Stimulated activated CD4-positive, alpha-beta T cell treated with anti-CD3 and anti-CD28 coated beads, Interleukin-15, amount 100 ng/mL, for 1 hour (primary cell): Measurements from ENCODE around the gene P2RX3.
"Not testable (repeated sequence)": the region's sequence is repeated elsewhere in the genome, so short reads cannot be mapped to it uniquely, and the experiment has no call there.

Experiments
- DNase-seq, 2 donors: peaks; one replicate each; pipeline ENCODE4 v3.0.0-alpha.2; 2020; ENCODE audit warnings: low read depth in 1 of 2, low spot score in 1 of 2

The P2RX3 gene

DNA sequence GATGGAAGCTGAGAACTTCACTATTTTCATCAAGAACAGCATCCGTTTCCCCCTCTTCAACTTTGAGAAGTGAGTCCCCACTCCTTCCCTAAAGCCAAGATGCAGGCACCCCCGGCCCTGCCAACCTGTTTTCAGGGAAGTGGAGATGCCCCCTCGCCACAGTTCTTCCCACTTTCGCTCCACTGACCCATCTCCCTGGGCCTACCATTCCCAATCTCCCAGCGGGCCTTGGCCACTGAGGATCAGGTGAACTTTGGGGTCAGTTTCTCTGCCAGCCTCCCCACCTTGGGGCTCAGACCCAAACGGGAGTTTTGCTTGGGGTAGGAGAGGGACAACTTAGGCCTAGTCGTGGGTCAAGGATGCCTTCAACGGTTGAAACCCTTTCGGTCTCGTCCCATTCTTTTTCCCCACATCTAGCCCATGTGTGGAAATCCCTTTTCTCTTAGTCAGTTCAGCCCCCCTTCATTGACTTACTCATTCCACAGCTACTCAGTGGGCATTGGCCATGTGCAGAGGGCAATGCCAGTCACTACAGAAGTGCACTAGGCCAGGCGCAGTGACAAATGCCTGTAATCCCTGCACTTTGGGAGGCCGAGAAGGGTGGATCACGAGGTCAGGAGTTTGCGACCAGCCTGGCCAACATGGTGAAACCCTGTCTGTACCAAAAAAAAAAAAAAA lies 10.6 kb downstream of the P2RX3 start:
- no peak for DNase-seq

DNA sequence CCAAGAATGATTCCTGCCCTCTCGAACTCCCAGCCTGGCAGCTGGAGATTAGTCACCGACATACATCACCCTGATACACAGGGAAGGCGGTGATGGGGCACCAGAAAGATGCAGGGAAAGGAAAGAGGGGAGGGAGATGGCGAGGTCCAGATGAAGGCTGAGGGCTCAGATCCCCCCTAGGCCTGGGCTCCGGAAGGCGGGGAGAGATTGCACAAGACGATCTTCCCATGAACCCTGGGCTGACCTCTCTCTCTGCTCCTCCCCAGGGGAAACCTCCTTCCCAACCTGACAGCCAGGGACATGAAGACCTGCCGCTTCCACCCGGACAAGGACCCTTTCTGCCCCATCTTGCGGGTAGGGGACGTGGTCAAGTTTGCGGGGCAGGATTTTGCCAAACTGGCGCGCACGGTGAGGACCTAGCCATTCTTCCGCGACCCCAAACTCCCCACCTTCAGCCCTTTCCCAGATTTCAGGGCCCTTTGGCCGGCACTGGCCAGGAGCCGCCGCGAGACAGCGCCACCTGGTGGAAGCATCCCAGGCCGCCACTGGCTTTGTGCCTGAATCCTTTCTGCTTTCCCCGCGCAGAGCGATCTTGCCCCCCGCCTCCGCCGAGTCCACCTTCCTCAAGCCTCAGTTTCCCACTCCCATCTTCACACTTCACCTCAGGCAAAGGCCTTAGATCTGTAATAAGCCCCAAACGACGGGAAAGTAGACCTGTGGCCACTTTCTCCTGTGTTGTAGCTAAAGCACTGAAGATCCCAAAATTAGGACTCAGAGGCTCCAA lies 11.5 kb downstream of the P2RX3 start:
- peak; percentile 32 to 45 for DNase-seq

DNA sequence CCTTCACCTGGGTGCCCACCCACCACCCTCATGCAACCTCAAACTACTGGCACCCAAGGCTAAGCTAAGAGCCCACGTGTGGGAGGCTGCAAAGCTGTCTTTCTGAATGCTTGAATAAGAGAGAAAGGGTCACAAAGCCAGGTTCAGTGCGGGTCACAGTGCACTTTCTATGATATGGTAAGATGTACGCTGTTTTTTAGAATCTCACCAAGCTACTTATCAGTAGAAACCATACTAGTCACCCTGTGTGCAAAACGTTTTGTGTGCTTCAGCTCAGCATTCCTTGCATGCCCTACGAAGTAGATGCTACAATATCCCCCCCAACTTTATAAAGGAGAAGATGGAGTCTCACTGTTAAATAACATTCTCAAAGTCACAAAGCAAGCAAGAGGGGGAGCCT lies 14.9 kb downstream of the P2RX3 start:
- DNase-seq: no peak

- DNase-seq: no peak
Measured at GRCh38 chr11:57353446-57353845, 15.3 kb downstream of the P2RX3 start.

- no peak for DNase-seq
Measured at GRCh38 chr11:57353852-57354251, 15.7 kb downstream of the P2RX3 start.

DNA sequence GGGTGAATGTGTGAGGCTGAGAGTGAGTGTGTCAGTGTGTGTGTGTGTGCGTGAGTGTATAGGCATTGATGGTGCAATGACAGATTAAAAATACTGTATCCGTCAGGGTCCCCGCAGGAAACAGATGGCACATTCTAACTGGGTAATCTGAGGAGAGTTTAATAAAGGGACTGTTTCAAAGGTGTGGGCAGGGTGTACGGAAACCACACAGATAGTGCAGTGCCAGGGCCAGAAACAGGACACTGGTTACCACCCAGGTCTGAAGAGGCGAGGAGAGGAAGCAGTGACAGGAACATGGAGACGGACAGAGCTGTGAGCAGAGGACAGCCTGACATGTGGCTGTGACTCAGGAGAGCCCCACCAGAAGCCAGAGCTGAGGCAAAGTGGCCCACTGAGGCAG lies 16.5 kb downstream of the P2RX3 start:
- no peak for DNase-seq

DNA sequence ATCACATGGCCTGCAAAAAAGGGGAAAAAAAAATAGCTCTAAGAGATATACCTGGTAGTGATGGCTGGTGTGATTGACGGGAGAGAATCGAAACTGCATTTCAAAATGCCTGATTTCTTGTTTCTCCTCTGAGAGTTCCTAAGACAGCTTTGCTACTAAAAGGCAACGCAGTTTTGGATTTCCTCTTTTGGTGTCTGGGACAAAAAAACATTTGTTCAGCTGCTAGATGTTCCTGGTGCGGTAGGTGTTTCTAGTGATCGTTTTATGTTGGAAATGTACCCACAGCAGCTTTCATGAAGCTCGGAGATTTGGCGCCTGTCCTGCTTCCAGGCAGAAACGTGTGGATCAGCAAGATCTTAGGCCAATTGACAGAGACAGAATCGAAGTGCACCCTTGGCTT lies 18.1 kb downstream of the P2RX3 start:
- no peak for DNase-seq

DNA sequence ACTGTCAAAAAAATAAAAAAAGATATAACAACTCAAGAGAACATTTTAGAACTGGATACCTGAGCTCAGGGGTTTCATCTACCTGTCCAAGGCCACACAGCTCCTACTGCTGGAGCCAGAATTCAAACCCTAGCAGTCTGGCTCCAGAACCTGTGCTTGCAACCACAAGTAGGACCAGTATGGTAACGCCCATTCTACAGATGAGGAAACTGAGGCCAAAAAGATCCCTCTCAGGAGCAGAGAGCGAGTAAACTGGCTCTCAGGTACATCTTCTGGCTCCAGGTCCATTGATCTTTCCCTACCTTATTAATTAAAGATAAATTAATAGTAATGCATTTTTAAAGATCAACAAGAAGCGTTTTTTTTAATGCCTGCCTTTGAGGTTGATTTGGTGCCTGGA lies 19.2 kb downstream of the P2RX3 start:
- DNase-seq: no peak

GRCh38 chr11:57357856-57358255 lies 19.7 kb downstream of the P2RX3 start:
- DNase-seq: no peak

- no peak for DNase-seq
Measured at GRCh38 chr11:57358543-57358961, 20.4 kb downstream of the P2RX3 start.

DNA sequence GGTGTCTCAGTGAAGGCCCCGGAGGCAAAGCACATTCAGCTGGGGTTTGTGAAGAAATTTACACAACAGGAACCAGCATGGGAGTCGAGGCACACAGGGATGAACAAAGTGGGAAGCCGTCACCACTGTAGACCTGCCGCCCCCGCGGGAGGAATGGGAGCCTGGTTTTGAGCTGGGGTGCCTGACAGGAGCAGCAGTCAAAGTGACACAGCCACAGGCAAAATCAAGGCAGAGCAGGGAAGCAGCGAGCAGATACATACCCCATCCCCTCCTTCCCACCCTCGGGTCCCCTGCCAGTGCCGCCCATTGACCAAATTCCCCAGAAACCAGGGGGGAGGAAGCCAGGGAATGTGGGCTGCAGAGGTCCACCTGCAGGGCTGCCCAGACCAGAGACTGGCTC lies 20.8 kb downstream of the P2RX3 start:
- no peak for DNase-seq

DNA sequence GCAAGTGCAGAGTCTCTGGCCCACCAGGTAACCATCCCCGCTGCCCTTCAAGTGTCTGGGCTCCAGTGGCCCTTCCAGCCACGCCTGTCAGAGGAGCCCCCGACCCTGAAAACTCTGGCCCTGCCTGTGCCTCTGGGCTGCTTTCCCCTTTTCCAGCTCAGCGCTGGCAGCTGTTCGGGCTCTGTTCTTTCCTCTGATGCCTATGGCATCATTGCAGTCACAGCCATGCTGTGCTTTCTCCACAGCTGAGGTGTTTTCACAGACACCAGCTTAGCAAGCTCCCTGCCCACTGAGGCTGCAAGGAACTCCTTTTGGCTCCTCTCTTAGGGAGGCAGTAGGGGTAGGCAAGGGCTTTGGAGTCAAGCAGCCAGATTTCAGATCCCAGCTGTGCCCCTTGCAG lies 21.2 kb downstream of the P2RX3 start:
- no peak for DNase-seq

GRCh38 chr11:57359896-57360690 lies 21.9 kb downstream of the P2RX3 start:
- no peak for DNase-seq

DNA sequence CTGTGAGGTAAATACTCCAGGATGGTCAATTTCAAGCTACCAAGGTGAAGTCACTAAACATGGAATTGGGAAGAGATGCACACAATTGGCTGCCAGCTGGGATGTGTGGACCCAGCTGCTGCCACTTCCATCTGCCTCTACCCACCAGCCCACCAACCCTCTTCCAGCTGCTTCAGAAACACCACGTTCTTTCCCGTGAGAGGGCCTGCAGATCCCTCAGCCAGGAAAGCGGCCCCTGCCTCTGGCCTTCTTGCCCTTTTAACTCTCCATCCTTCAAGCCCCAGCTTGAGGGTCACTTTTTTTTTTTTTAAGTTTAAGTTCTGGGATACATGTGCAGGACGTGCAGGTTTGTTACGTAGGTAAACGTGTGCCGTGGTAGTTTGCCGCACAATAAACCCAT lies 22.8 kb downstream of the P2RX3 start:
- DNase-seq: no peak

- not testable (repeated sequence) for DNase-seq
Measured at GRCh38 chr11:57361420-57361819, 23.3 kb downstream of the P2RX3 start.

GRCh38 chr11:57361926-57362325 lies 23.8 kb downstream of the P2RX3 start:
- DNase-seq: no peak

- no peak for DNase-seq
Measured at GRCh38 chr11:57363131-57364080, 25.3 kb downstream of the P2RX3 start.

GRCh38 chr11:57364851-57365660 lies 26.9 kb downstream of the P2RX3 start:
- DNase-seq: no peak

DNA sequence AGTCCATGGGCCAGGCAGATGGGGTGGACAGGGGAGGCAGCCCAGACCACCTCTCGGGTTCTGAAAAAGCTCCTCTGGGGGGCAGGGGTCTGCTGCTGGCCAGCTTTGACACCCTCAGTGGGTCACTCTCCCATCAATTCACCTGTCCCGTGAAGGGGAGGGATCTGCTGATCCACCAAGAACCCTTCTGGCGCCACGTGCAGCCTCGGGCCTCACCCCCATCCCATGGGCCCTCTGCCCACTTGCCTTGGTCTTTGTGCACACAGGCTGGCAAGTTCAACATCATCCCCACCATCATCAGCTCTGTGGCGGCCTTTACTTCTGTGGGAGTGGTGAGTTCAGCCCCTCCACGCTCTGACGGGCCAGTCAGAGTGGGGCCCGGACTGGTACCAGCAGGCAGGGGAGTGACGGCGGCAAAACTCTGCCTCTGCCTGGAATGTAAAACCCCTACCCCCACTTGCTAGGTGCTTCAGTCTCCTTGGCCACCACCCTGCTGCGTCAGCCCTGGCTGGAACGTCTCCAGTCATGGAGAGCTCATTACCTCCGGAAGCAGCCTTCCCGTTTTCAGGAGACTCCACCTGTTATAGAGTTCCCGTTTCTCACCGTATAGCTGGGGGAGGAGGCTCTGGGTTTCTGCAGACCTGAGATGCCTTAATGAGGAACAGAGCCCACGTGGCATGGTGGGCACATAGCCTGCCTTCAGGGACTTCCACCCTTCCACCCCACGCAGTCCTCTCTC lies 30.1 kb downstream of the P2RX3 start:
- DNase-seq: no peak
